ENCODE measurements around the gene NTM.

Gene NTM

GRCh38 chr11:131614631-131615030, 244.2 kb downstream of the NTM start:
- Histone ChIP-seq H3K27me3 (ENCODE audit: insufficient read depth, low read length, poor library complexity, severe bottlenecking) (no peaks in the 10 kb centered on the region), H3K4me2 (ENCODE audit: low read depth, low read length, poor library complexity, severe bottlenecking) (no peak overlapping the region), H3K9me2 (replicated peaks; ENCODE audit: low read depth, low read length) (no peaks in the 10 kb centered on the region), H3K4me1 (ENCODE audit: insufficient read depth, low read length, poor library complexity, severe bottlenecking) (peaks cover 62% of the 10 kb centered on the region), H3K36me3 (ENCODE audit: insufficient read depth, low read length) (no peaks in the 10 kb centered on the region), H2AFZ (ENCODE audit: low read length) (no peak overlapping the region; the same call in 1 of the 2 replicates), H3K9me3 (ENCODE audit: insufficient read depth, low read depth, low read length) (no peaks in the 10 kb centered on the region), H3K9ac (ENCODE audit: low read depth, low read length, poor library complexity, severe bottlenecking) (no peak overlapping the region), H3K79me2 (ENCODE audit: insufficient read depth, low read length) (no peaks in the 10 kb centered on the region), H4K20me1 (ENCODE audit: insufficient read depth, low read length, poor library complexity, severe bottlenecking) (no peaks in the 10 kb centered on the region), H3K4me3 (ENCODE audit: low read length, poor library complexity, severe bottlenecking) (no peak overlapping the region), H3F3A (ENCODE audit: low read depth) (no peaks in the 10 kb centered on the region)
- TF ChIP-seq EZH2phosphoT487 (IDR thresholded peaks at IDR 0.05; ENCODE audit: borderline replicate concordance), result no peak
- TF ChIP-seq, protein P1, sequence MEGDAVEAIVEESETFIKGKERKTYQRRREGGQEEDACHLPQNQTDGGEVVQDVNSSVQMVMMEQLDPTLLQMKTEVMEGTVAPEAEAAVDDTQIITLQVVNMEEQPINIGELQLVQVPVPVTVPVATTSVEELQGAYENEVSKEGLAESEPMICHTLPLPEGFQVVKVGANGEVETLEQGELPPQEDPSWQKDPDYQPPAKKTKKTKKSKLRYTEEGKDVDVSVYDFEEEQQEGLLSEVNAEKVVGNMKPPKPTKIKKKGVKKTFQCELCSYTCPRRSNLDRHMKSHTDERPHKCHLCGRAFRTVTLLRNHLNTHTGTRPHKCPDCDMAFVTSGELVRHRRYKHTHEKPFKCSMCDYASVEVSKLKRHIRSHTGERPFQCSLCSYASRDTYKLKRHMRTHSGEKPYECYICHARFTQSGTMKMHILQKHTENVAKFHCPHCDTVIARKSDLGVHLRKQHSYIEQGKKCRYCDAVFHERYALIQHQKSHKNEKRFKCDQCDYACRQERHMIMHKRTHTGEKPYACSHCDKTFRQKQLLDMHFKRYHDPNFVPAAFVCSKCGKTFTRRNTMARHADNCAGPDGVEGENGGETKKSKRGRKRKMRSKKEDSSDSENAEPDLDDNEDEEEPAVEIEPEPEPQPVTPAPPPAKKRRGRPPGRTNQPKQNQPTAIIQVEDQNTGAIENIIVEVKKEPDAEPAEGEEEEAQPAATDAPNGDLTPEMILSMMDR (conservative IDR thresholded peaks at IDR 0.05; ENCODE audit: low read length), result no peak

GRCh38 chr11:131615611-131616010, 245.2 kb downstream of the NTM start:
- Histone ChIP-seq H3K4me1 (ENCODE audit: insufficient read depth, low read length, poor library complexity, severe bottlenecking) (peaks cover 52% of the 10 kb centered on the region), H3K36me3 (ENCODE audit: insufficient read depth, low read length) (no peaks in the 10 kb centered on the region), H3K27me3 (ENCODE audit: insufficient read depth, low read length, poor library complexity, severe bottlenecking) (no peaks in the 10 kb centered on the region)

DNA sequence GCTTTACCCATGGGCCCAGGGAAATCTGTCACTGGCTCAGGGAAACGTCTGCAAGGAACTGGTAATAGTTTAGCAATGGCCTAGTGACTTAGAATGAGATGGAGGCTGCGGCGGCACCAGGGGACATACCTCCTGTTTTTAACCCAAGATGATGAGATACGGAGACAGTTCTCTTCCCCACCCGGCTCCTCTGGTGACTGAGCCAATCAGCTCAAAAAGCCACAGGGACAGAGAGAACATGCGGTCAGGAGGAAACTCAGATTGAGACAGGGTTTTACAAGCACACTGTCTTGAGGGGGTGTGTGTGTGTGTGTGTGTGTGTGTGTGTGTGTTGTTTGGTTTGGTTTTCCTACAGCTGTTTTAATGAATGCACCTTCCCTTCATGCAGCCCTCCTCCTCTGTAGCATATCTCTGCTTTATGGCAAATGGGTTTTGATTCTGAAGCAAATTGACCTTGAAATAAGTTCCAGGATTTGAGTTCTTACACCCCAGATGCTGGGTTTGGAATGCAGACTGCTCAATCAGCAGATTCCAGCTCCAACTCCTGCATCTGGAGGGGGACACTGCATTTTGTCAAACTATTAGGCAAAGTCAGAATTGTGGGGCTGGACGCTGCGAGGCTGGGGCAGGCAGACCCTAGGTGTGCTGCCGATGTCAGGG, 246.2 kb downstream of the NTM start:
- no peaks in the 10 kb centered on the region for H3K9me2 ChIP-seq (replicated peaks; ENCODE audit: low read depth, low read length)
- H3K4me2 ChIP-seq (ENCODE audit: low read depth, low read length, poor library complexity, severe bottlenecking), result no peak overlapping the region
- peaks cover 50% of the 10 kb centered on the region for H3K4me1 ChIP-seq (ENCODE audit: insufficient read depth, low read length, poor library complexity, severe bottlenecking)
- no peak overlapping the region for H3K9ac ChIP-seq (ENCODE audit: low read depth, low read length, poor library complexity, severe bottlenecking)
- no peak overlapping the region for H2AFZ ChIP-seq (ENCODE audit: low read length)
- H3K79me2 ChIP-seq (ENCODE audit: insufficient read depth, low read length), result no peaks in the 10 kb centered on the region
- H3K4me3 ChIP-seq (ENCODE audit: low read length, poor library complexity, severe bottlenecking), result no peak overlapping the region
- H3K27me3 ChIP-seq (ENCODE audit: insufficient read depth, low read length, poor library complexity, severe bottlenecking), result no peaks in the 10 kb centered on the region
- no peaks in the 10 kb centered on the region for H3K36me3 ChIP-seq (ENCODE audit: insufficient read depth, low read length)
- H4K20me1 ChIP-seq (ENCODE audit: insufficient read depth, low read length, poor library complexity, severe bottlenecking), result no peaks in the 10 kb centered on the region
- H3F3A ChIP-seq (ENCODE audit: low read depth), result no peaks in the 10 kb centered on the region
- TF ChIP-seq, protein P1 (conservative IDR thresholded peaks at IDR 0.05; ENCODE audit: low read length), result no peak
- TF ChIP-seq EZH2phosphoT487 (IDR thresholded peaks at IDR 0.05; ENCODE audit: borderline replicate concordance), result no peak
- H3K9me3 ChIP-seq (ENCODE audit: insufficient read depth, low read depth, low read length), result no peaks in the 10 kb centered on the region

More at GRCh38 chr11:131615611-131616010, 245.2 kb downstream of the NTM start:
- Histone ChIP-seq H3K79me2 (ENCODE audit: insufficient read depth, low read length) (no peaks in the 10 kb centered on the region), H2AFZ (ENCODE audit: low read length) (no peak overlapping the region), H3K9me2 (replicated peaks; ENCODE audit: low read depth, low read length) (no peaks in the 10 kb centered on the region), H3F3A (ENCODE audit: low read depth) (no peaks in the 10 kb centered on the region), H4K20me1 (ENCODE audit: insufficient read depth, low read length, poor library complexity, severe bottlenecking) (no peaks in the 10 kb centered on the region), H3K9me3 (ENCODE audit: insufficient read depth, low read depth, low read length) (no peaks in the 10 kb centered on the region), H3K4me2 (ENCODE audit: low read depth, low read length, poor library complexity, severe bottlenecking) (no peak overlapping the region), H3K9ac (ENCODE audit: low read depth, low read length, poor library complexity, severe bottlenecking) (no peak overlapping the region), H3K4me3 (ENCODE audit: low read length, poor library complexity, severe bottlenecking) (no peak overlapping the region)
- TF ChIP-seq, protein P1 (conservative IDR thresholded peaks at IDR 0.05; ENCODE audit: low read length), result no peak
- TF ChIP-seq EZH2phosphoT487 (IDR thresholded peaks at IDR 0.05; ENCODE audit: borderline replicate concordance), result no peak

All from Loucy (cell line).